ENCODE results near the gene NFASC.

GRCh38 chr1:205052690-205053089 is 182.0 kb downstream of the NFASC start:
- TF ChIP-seq CTCF (IDR thresholded peaks at IDR 0.05 in 2 of 3, conservative IDR thresholded peaks at IDR 0.05 in 1 of 3; ENCODE audit: insufficient read depth in 2 of 3, low read depth in 1 of 3, low read length in 3 of 3) (no peak), RAD21 (CRISPR knock-in tag; conservative IDR thresholded peaks at IDR 0.05 in 1 of 2, IDR thresholded peaks at IDR 0.05 in 1 of 2) (no peak), CREM (IDR thresholded peaks at IDR 0.05; ENCODE audit: low read depth) (no peak)

All from K562 (cell line).